Body of pancreas (tissue), 4 donors: Measurements from ENCODE around the gene COLEC12. TPM values are rescaled to one million over a fixed set of nuclear protein-coding genes. Genes with fewer than 3 reads are reported as not detected.

ENCODE experiments used
- ATAC-seq: fragments of 150-250 bp; one replicate; pipeline ENCODE4 v1.9.1; 2016
- DNase-seq, 4 donors: peaks; one replicate each; pipeline ENCODE4 v3.0.0-alpha.2; 2019
- H3K27ac ChIP-seq, 4 donors: fragments of 200-600 bp; sonication (generic); 1 replicate in 3 of 4; 2 replicates in 1 of 4; pipeline versions ENCODE4 v1.5.1 to v1.6.1; 2016 to 2019; ENCODE audit warnings: mild to moderate bottlenecking in 1 of 4, mixed read lengths in 1 of 4, moderate library complexity in 1 of 4
- H3K27me3 ChIP-seq, 2 donors: fragments of 200-600 bp; sonication (generic); one replicate each; pipeline ENCODE4 v1.6.0; 2016; ENCODE audit warnings: mild to moderate bottlenecking in 1 of 2
- H3K36me3 ChIP-seq, 2 donors: fragments of 200-600 bp; sonication (generic); replicated peaks in 1 of 2; 2 replicates each; pipeline ENCODE4 v1.5.1; 2016; ENCODE audit warnings: low read depth in 2 of 2; ENCODE audit not compliant: insufficient read depth in 1 of 2
- H3K4me1 ChIP-seq: fragments of 200-600 bp; sonication (generic); one replicate; pipeline ENCODE4 v1.6.0; 2016
- H3K4me3 ChIP-seq, 2 donors: fragments of 200-600 bp; sonication (generic); 1 replicate in 1 of 2; 2 replicates in 1 of 2; pipeline ENCODE4 v1.5.1; 2016 to 2019
- H3K9me3 ChIP-seq, 3 donors: fragments of 200-600 bp; sonication (generic); 1 replicate in 2 of 3; 2 replicates in 1 of 3; pipeline ENCODE4 v1.5.1; 2016
- CTCF ChIP-seq, 7 experiments: fragments of 450-650 bp in 4 of 7; fragments of 200-600 bp in 3 of 7; sonication (generic) in 3 of 7; IDR thresholded peaks; one replicate each; pipeline ENCODE4 v1.5.1; 2016 to 2019; ENCODE audit warnings: antibody characterized with exemption in 7 of 7
- POLR2A ChIP-seq, 3 donors: fragments of 450-650 bp; IDR thresholded peaks; one replicate each; pipeline ENCODE4 v1.6.1; 2016; ENCODE audit warnings: antibody characterized with exemption in 3 of 3, mild to moderate bottlenecking in 2 of 3
- WGBS, 2 donors: methylation state at CpG; one replicate each; pipeline ENCODE4 v1.1.5; 2017; 5-methylcytosine and 5-hydroxymethylcytosine counted together
- intact Hi-C: fragments of 100-400 bp; cut with DNase I; formaldehyde crosslinking; loops from one replicate; pipeline ENCODE4 v1.15.1; 2023
- total RNA-seq, 2 donors: library from RNA; depleted of rRNA; stranded (reverse); fragments of >200 nt; gene quantifications; one replicate each; pipeline ENCODE4 v1.1.0, GENCODE V29; 2016

Gene COLEC12
- total RNA-seq, 2 donors from 2014 or later, result 3.6 to 4.2 TPM

GRCh38 chr18:272650-273049, 227.9 kb downstream of the COLEC12 start:
- ATAC-seq (no peak), DNase-seq (no peak)
- peaks cover 0 to 3% of the 10 kb centered on the region in 2 donors for H3K27me3 ChIP-seq
- peaks cover 11% of the 10 kb centered on the region for H3K4me1 ChIP-seq
- no peak overlapping the region for H3K27ac ChIP-seq
- no peak overlapping the region for H3K4me3 ChIP-seq
- no peaks in the 10 kb centered on the region for H3K9me3 ChIP-seq
- TF ChIP-seq POLR2A (IDR thresholded peaks at IDR 0.05) (no peak), CTCF (IDR thresholded peaks at IDR 0.05) (no peak)
- intact Hi-C loops, result no loop called here
- no peaks in the 10 kb centered on the region for H3K36me3 ChIP-seq
- WGBS, 2 donors, result 82 to 86% methylated on average over 2 of the region's 2 CpGs

GRCh38 chr18:269480-270095, 230.9 kb downstream of the COLEC12 start:
- no peaks in the 10 kb centered on the region for H3K27me3 ChIP-seq
- DNase-seq (no peak), ATAC-seq (no peak)
- H3K4me3 ChIP-seq, result no peak overlapping the region
- H3K9me3 ChIP-seq, result no peaks in the 10 kb centered on the region
- WGBS, 2 donors, result 29 to 53% methylated on average over 6 of the region's 6 CpGs
- no peak for TF ChIP-seq CTCF (IDR thresholded peaks at IDR 0.05)
- no peak for TF ChIP-seq POLR2A (IDR thresholded peaks at IDR 0.05)
- intact Hi-C loops, result no loop called here
- no peak overlapping the region for H3K27ac ChIP-seq
- peaks cover 21% of the 10 kb centered on the region for H3K4me1 ChIP-seq
- no peaks in the 10 kb centered on the region for H3K36me3 ChIP-seq

- TF ChIP-seq CTCF (IDR thresholded peaks at IDR 0.05), result no peak
- TF ChIP-seq POLR2A (IDR thresholded peaks at IDR 0.05), result peak; percentile 74 to 97 (median 95)
- Histone ChIP-seq H3K4me3 (peak within 1 kb of the TSS; percentile 55 to 97), H3K36me3 (peaks cover 0 to 6% of the 10 kb centered on the region in 2 donors), H3K27me3 (no peaks in the 10 kb centered on the region), H3K27ac (peak within 1 kb of the TSS; percentile 79 to 93 (median 88)), H3K4me1 (peaks cover 21% of the 10 kb centered on the region), H3K9me3 (no peaks in the 10 kb centered on the region)
- 0 to 1% methylated on average over 13 to 69 of the region's 69 CpGs for WGBS, 2 donors
- DNase-seq (peak; percentile 91 to 95 (median 92)), ATAC-seq (peak; percentile 96)
- intact Hi-C loops, result no loop called here
Measured at GRCh38 chr18:267688-268552, 232.6 kb downstream of the COLEC12 start, which contains the start of gene THOC1. Gene THOC1 (minus strand): TSS chr18:268047. CDS start chr18:268019, 28 bp downstream.

GRCh38 chr18:267380-267687, 233.2 kb downstream of the COLEC12 start:
- Histone ChIP-seq H3K27ac (peak overlapping the region in 3 of 4 donors; percentile 83 to 93 (median 93)), H3K9me3 (no peaks in the 10 kb centered on the region), H3K36me3 (peaks cover 0 to 6% of the 10 kb centered on the region in 2 donors), H3K4me3 (peak overlapping the region; percentile 55 to 97), H3K27me3 (no peaks in the 10 kb centered on the region), H3K4me1 (peaks cover 21% of the 10 kb centered on the region)
- peak in 2 of 4 donors; percentile 17 to 23 for DNase-seq
- ATAC-seq, result peak; percentile 19
- intact Hi-C loops, result no loop called here
- 0% methylated on average over 9 of the region's 9 CpGs for WGBS, 2 donors
- TF ChIP-seq POLR2A (IDR thresholded peaks at IDR 0.05), result no peak
- TF ChIP-seq CTCF (IDR thresholded peaks at IDR 0.05), result no peak

Other genes starting within 250 kb of the COLEC12 start
- 10 to 100 TPM; 21.8 to 36.6 TPM for gene THOC1, start 232.7 kb downstream of the COLEC12 start, total RNA-seq
- gene CETN1, start 79.7 kb upstream of the COLEC12 start, total RNA-seq, result not detected
- gene CLUL1, start 96.3 kb upstream of the COLEC12 start, total RNA-seq, result 1 to 10 TPM; 3.3 to 4.9 TPM
- gene TYMS, start 157.0 kb upstream of the COLEC12 start, total RNA-seq, result 1 to 10 TPM; 1.8 to 7.6 TPM
- gene ENOSF1, start 211.9 kb upstream of the COLEC12 start, total RNA-seq, result 10 to 100 TPM; 59.7 to 62.3 TPM